Fibroblast of pulmonary artery (primary cell): Measurements from ENCODE around the gene SH3BP5.
"Not testable (repeated sequence)": the region's sequence is repeated elsewhere in the genome, so short reads cannot be mapped to it uniquely, and the experiment has no call there.

Source experiments
- DNase-seq: peaks from one replicate; pipeline ENCODE4 v3.0.0-alpha.2; 2010; ENCODE audit warnings: low read depth
- H3K4me3 ChIP-seq: replicated peaks from 2 replicates; pipeline ENCODE4 v1.5.1; 2011; ENCODE audit warnings: low read depth, mild to moderate bottlenecking, control low read depth, low read length, moderate library complexity
- CTCF ChIP-seq: IDR thresholded peaks from 2 replicates; pipeline ENCODE4 v1.5.1; 2011; ENCODE audit warnings: mild to moderate bottlenecking, control low read depth, low read length, inconsistent platforms; ENCODE audit errors: missing control alignments

The SH3BP5 gene

DNA sequence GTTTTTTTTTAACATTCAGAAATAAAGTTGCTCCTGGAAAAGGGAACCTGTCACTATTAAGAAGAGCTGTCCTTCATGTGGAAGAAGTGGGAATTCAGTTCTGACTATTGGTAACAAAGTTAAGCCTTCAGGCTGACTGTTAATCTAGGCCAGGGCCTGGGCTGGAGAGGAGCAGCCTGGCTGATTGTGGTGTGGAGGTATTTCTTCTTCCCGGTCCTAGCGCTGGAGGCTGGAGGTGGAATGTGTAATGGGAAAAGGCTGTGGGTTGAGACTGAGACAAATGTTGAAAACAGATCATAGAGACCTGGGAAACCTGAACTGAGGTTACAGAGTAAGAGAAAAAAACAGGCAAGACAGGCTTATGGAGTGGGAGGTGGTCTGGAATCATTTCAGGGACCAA is 23.8 kb upstream of the SH3BP5 start:
- no peak for DNase-seq
- TF ChIP-seq CTCF: no peak
- H3K4me3 ChIP-seq: no peak overlapping the region

DNA sequence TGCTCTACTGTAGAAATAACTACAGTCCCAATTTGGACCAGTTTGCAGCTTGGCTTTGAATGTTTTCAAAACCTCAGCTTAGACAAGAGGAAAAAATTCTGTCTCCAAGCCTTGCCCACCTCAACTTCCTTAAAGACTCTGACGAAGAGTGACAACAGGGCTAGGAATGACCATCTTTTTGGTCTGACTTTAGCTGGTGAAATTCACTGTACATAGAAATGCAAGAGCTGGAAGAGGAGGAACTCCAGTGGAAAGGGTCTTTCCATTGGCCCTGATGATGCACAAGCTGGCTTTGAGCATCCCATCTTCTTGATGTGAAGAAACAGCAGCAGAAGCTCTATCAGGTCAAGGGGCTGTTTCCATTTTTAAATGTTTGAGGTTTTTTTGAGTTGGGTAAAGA is 22.7 kb upstream of the SH3BP5 start:
- DNase-seq: no peak
- no peak for TF ChIP-seq CTCF

GRCh38 chr3:15354485-15354884 is 22.1 kb upstream of the SH3BP5 start:
- no peak overlapping the region for H3K4me3 ChIP-seq
- DNase-seq: no peak
- TF ChIP-seq CTCF: no peak

More for the DNA sequence above, 22.7 kb upstream of the SH3BP5 start:
- no peak overlapping the region for H3K4me3 ChIP-seq

DNA sequence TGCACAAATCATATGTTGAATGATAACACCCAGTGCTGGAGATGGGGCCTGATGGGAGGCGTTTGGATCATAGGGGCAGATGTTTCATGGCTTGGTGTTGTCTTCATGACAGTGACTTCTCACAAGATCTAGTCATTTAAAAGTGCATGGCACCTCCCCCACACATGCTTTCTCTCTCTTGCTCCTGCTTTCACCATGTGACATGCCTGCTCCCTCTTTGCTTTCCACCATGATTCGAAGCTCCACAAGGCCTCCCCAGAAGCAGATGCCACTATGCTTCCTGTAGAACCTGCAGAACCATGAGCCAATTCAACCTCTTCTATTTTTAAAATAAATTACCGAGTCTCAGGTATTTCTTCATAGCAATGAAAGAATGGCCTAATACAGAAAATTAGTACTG is 17.8 kb upstream of the SH3BP5 start:
- no peak for TF ChIP-seq CTCF
- no peak for DNase-seq
- no peak overlapping the region for H3K4me3 ChIP-seq

DNA sequence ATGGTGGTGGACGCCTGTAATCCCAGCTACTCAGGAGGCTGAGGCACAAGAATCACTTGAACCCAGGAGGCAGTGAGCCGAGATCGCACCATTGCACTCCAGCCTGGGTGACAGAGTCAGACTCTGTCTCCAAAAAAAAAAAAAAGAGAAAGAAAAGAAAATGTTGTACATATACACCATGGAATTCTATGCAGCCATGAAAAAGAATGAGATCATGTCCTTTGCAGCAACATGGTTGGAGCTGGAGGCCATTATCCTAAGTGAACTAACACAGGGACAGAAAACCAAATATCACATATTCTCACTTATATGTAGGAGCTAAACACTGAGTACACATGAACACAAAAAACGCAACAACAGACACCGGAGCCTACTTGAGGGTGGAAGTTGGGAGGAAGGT is 17.1 kb upstream of the SH3BP5 start:
- not testable (repeated sequence) for H3K4me3 ChIP-seq, DNase-seq

GRCh38 chr3:15348246-15348645 is 15.9 kb upstream of the SH3BP5 start:
- DNase-seq: no peak
- H3K4me3 ChIP-seq: no peak overlapping the region
- no peak for TF ChIP-seq CTCF

DNA sequence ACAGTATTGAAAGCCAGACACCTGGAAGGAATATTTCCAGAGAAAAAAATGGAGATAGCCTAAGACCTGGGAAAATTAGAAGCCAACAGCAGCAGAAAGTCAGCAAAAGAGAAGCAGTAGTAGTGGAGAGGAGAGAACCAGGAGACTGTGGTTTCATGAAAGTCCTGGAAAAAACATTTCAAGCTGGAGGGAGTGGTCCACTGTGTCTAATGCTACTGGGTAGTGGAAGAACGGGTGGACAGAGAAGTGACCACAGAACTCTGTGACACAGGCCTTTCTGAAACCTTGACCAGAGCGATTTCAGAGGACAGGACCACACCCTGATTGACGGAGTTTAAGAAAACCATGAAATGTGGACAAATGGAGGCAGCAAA is 15.3 kb upstream of the SH3BP5 start:
- DNase-seq: no peak
- no peak for TF ChIP-seq CTCF
- no peak overlapping the region for H3K4me3 ChIP-seq

DNA sequence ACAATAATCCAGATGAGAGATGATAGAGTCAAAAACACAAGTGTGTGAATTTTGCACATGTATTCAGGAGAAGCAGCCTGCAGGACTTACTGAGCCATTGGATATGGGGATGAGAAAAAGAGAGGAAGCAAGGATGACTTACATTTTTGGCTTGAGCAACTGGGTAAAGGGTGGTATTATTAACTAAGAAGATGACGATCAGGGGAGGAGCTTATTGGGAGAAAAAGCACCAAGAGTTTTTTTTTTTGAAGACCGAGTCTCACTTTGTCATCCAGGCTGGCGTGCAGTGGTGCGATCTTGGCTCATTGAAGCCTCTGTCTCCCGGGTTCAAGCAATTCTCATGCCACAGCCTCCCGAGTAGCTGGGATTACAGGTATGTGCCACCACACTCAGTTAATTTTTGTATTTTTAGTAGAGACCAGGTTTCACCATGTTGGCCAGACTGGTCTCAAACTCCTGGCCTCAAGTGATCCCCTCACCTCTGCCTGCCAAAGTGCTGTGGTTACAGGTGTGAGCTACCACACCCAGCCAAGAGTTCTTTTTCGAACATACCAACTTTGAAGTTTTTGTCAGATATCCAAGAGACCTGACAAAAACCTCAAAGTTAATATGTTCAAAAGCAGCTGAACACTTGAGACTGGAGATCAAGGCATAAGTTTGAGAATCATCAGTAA is 14.8 kb upstream of the SH3BP5 start:
- no peak for DNase-seq
- TF ChIP-seq CTCF: no peak
- no peak overlapping the region for H3K4me3 ChIP-seq
